GM19455 (cell line): ENCODE data around the gene MPP3.

Source experiments
- ATAC-seq: cut with Tn5 transposase; IDR thresholded peaks from one replicate; pipeline ENCODE4 v1.9.1; 2021; ENCODE audit not compliant: unreplicated experiment

Gene MPP3

GRCh38 chr17:43778337-43779144, 54.4 kb downstream of the MPP3 start, which contains the start of gene DUSP3:
TSS of gene DUSP3 (minus strand) at chr17:43778977. CDS start at chr17:43778924, 53 bp downstream.
- peak; percentile 65 for ATAC-seq

- no peak for ATAC-seq
These were observed 58.4 kb downstream of the MPP3 start for GRCh38 chr17:43774304-43775250.

DNA sequence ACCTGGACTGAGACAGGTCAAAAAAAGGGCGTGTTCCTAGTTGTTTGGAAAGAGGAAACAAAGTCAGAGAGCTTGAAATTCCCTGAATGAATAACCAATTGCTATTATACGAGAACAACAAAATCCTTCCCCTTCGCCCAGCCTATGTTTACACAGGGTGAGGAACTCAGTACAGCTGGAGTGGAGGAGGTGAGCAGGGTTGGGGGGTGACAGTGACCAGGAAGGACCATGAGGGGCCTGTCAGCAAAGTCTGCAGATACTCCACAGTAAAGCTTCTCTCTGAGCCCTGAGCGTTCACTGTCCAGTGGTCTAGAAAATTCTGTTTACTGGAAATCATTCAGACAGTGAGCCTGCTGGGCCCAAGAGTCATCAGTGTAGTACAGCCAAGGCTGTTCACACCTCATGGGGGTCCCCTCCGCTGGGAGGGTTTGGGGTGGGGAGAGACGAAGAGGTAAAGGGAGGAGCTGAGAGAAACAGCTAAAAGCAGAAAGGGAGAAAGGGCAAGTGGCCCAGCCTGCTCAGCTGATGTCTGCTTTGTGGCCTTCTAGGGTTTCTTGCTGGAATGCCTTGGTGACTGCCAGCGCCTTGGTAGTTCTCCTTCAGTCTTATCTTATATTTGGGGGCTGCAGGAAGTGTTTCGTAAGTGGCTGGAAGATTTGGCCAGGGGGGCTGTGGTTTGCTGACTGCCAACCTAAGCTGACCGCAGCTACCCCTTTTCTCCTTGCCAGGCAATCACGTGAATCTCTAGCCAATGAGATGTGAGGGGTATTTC, 59.9 kb downstream of the MPP3 start:
- no peak for ATAC-seq

- ATAC-seq: no peak
These were observed 61.5 kb downstream of the MPP3 start for GRCh38 chr17:43771463-43771862.

- ATAC-seq: no peak
These were observed 62.0 kb downstream of the MPP3 start for GRCh38 chr17:43770957-43771356.

DNA sequence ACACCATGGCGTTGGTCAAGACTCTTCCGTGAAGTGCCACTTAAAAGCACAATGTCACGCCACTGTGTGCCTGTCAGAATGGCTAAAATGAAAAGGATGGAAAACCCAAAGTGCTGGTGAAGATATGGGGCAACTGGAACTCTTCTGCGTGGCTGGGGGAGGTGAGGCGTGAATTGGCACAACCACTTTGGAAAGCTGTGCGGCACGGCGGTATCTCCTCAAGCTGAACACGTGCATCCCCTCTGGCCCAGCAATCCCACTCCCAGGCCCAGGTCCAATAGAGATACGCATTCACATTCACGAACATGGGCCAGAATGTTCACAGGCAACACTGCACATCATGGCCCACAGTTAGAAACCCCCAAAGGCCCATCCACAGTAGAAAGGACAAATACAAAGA, 63.1 kb downstream of the MPP3 start:
- ATAC-seq: no peak

GRCh38 chr17:43769426-43769825, 63.5 kb downstream of the MPP3 start:
- ATAC-seq: no peak

- no peak for ATAC-seq
These were observed 64.0 kb downstream of the MPP3 start for GRCh38 chr17:43768943-43769342.

DNA sequence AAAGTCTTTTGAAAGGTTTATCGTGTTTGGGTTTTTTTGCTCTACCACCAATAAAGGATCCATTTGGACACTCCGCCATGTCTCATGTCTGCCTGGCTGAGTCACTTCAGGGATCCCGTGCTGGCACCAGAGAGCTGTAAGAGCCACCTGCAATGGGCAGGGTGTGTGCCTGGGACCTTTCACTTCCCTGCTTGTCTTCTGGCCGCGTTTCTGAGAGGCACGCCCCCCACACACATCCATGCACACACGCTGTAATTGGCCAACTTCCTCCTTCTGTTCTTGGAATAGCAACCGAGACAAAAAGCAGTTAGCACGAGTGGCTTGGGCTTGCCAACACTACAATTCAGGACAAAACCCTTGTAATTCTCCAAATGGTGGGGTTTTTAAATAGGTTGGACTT, 64.6 kb downstream of the MPP3 start:
- ATAC-seq: no peak

DNA sequence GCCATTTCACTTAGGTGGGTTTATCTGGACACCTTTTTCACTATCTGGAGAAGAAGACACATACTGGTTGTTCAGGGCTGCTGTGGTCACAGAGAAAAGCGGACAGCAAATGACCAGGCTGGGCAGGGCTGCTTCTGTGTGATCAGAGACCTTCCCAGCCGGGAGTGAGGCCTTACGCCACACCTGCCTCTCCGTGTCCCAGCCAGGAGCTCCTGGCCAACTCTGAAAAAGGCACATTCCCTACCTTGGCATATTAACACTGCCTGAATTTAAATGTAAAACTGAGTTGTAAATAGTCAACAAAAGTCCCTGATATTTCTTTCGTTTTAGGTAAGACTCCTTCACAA, 65.3 kb downstream of the MPP3 start:
- ATAC-seq: no peak

DNA sequence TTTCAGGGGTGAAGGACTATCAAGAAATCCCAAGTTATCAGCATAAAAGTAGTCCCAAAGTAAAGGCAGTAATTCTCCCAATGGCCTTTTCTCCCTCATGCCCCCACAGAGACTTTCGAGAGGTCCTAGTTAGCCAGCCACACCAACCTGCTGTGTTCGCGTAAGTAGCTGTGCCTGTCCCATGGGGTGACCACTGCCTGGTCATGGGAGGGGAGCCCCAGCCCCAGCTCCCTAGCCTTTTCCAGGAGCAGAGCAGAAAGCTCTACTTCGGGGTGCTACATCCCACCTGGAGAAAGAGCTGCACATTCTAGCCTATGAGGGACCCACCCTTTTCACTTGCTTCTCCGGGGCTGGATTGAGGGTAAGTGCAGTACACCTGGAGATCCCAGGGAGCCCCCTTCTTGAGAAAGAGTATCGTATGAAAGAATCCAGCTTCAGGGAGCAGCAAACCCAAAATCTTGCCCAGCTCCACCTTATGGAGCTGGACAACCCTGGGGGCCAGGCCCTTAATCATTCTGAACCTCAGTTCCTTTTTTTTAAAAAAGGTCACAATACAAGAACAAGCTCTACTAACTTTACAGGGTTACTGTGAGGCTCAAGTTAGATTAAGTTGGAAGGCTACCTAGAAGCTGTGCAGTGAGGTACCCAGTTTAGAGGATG, 65.8 kb downstream of the MPP3 start:
- no peak for ATAC-seq

GRCh38 chr17:43766413-43767052, 66.4 kb downstream of the MPP3 start:
- ATAC-seq: no peak

GRCh38 chr17:43760254-43760852, 72.6 kb downstream of the MPP3 start:
- no peak for ATAC-seq

- ATAC-seq: no peak
These were observed 73.1 kb downstream of the MPP3 start for GRCh38 chr17:43759836-43760235.

DNA sequence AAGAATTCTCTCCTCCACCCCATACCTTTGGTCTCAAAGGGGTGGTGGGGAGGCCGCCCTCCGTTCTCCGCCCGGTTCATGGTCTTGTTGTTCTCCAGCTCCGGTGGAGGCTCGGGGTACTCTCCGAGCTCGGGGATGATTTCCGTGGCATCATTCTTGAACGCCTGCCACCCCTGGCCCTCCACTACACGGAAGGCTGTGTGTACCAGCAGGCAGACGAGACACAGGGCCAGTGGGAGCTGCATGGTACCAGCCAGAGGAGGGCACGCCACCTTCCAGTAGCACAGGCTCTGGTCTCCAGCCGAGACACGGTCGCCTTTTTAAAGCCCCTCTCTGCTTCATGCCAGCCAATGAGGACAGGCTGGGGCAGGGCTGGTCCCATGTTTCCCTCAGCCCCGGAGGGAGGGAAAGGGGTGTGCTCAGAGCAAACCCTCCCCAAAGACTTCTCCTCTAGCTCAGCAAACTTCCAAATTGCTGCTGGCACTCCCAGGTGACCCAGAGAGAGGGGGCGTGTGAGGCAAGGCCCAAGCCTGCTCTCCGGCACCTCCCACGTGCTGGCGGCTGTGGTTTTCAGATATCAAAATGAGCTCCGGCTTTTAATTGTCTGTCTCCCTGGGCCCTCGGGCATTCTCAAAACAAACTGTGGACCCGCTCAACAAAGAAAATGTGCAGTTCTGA, 74.3 kb downstream of the MPP3 start, which contains the start of gene SOST:
TSS of gene SOST (minus strand) at position 295 of the 678 bp plus-strand sequence. CDS start at position 245, 50 bp downstream.
- no peak for ATAC-seq

DNA sequence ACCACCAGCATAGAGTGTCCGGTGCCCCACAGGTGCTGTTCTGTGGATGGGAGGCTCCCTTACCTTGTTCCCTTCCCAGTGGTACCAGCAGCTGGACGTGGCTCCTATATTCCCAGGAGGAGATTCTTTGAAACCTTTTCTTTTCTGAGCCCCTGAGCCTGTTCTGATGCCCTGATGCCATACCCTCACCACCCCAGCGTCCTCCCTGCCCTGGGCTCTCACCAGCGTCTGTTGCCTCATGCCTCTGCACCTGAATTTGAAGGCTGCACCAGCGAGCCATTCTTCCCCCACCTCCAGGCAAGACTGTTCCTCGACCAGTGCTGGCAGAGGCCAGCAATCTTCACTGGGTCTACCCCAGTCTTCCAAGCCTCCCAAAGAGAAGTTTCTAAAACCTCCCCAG, 74.9 kb downstream of the MPP3 start:
- ATAC-seq: no peak

DNA sequence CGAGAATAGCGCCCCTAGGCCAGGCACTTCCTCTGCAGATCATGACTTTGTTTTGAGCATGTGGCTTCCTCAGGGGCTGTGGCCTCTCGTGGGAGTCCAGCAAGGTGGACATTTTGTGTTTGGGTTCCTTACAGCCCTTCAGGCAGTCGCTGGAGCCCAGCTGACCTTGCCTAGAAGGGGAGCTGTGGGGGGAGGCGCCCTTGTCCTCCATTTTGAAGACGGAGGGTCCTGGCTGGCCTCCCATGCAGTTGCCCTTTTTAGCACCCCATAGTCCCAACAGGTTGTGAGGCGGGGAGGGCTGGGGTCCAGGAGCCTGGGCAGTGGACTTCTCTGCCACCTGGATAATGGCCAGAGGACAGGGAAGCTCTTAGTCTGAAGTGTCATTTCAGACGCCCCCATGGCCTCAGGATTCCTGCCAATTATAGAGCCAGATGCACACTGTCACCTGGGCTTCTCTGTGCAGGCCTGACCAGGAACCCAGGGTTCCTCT, 75.7 kb downstream of the MPP3 start:
- ATAC-seq: no peak

DNA sequence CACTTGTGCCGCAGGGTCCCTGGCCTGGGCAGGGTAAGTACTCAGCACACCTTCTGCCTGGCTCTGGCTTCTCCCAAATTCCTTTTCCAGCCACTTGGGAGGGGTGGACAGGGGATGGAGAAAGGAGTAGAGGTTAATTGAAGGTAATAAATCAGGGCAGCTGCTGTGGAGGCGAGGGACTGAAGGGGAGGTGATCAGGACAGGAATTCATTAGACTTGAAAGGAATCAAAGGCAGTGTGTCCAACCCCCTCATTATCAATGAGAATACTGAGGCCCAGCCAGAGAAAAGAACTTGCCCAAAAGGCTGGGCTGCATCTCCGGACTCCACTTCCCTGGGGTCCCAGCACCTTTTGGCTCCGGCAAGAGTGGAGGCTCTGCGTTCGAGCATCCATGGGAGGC, 76.7 kb downstream of the MPP3 start:
- no peak for ATAC-seq

- no peak for ATAC-seq
These were observed 77.5 kb downstream of the MPP3 start for GRCh38 chr17:43755389-43755875.
